Fibroblast of mammary gland (primary cell): Measurements from ENCODE around the gene VWA5B2.
"Not testable (repeated sequence)": the region's sequence is repeated elsewhere in the genome, so short reads cannot be mapped to it uniquely, and the experiment has no call there.

Experiments used
- DNase-seq: peaks from one replicate; pipeline ENCODE4 v3.0.0-alpha.2; 2010; ENCODE audit warnings: low read depth
- H3K4me3 ChIP-seq: 2 replicates; pipeline ENCODE4 v1.5.1; 2011; ENCODE audit warnings: low read depth, mild to moderate bottlenecking, low read length, moderate library complexity; ENCODE audit not compliant: control insufficient read depth
- CTCF ChIP-seq: conservative IDR thresholded peaks from 2 replicates; pipeline ENCODE4 v1.5.1; 2011; ENCODE audit warnings: low read depth, low read length, inconsistent platforms; ENCODE audit not compliant: control insufficient read depth, insufficient read depth

Gene VWA5B2

GRCh38 chr3:184260724-184261269, 31.4 kb downstream of the VWA5B2 start:
- TF ChIP-seq CTCF = no peak
- no peak for DNase-seq
- H3K4me3 ChIP-seq = peak overlapping the region; percentile 25

GRCh38 chr3:184261270-184261853, 32.0 kb downstream of the VWA5B2 start, which contains the start of gene CAMK2N2:
TSS of gene CAMK2N2 (minus strand) at chr3:184261553. CDS start at chr3:184261285, 268 bp downstream.
- peak; percentile 36 for DNase-seq
- TF ChIP-seq CTCF = no peak
- peak within 1 kb of the TSS; percentile 47 for H3K4me3 ChIP-seq

- no peak for TF ChIP-seq CTCF
These were observed 32.7 kb downstream of the VWA5B2 start for GRCh38 chr3:184261854-184262763.

GRCh38 chr3:184262764-184263179, 33.4 kb downstream of the VWA5B2 start:
- DNase-seq = no peak
- no peak for TF ChIP-seq CTCF
- no peak overlapping the region for H3K4me3 ChIP-seq

More at GRCh38 chr3:184261854-184262763, 32.7 kb downstream of the VWA5B2 start:
- peak; percentile 37 for DNase-seq
- H3K4me3 ChIP-seq = peak overlapping the region; percentile 47

GRCh38 chr3:184267249-184267648, 37.9 kb downstream of the VWA5B2 start:
- DNase-seq, H3K4me3 ChIP-seq: not testable (repeated sequence)

GRCh38 chr3:184272269-184272668, 42.9 kb downstream of the VWA5B2 start:
- no peak for DNase-seq
- TF ChIP-seq CTCF = no peak

GRCh38 chr3:184275381-184275701, 46.0 kb downstream of the VWA5B2 start:
- DNase-seq = no peak
- TF ChIP-seq CTCF = no peak
- no peak overlapping the region for H3K4me3 ChIP-seq

More at GRCh38 chr3:184272269-184272668, 42.9 kb downstream of the VWA5B2 start:
- H3K4me3 ChIP-seq = no peak overlapping the region
